ENCODE data around the gene NAA38. TPM values are rescaled to one million over a fixed set of nuclear protein-coding genes. Genes with fewer than 3 reads are reported as not detected.
A peak's percentile ranks its signal among the peaks of the same experiment; 100 is the strongest.

NAA38 gene
- total RNA-seq, 1 experiment from 2014 or later, result 200 TPM

DNA sequence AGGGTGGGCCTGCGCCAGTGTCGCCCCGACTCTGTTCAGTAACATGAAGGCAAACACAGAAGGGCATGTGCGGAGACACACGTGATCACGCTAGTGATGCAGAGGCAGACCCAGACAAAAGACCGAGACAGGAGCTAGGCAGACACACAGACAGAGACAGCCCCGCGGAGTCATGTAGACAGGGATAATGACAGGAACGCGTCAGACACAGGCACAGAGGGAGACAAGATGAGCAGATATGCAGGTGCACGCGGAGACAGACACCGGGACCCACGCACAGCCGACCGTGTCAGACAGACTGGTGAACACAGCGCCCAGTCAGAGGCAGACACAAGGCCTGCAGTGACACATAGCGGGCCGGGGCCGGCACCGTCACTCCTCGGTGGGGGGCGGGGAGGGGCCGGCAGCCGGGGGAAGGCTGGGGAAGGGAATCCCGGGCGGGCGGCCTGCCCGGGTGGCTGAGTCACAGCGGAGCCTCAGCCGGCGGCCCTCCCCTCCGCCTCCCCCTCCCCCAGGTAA lies 15.9 kb downstream of the NAA38 start:
- peak; percentile 89 for DNase-seq (ENCODE audit: low spot score)

DNA sequence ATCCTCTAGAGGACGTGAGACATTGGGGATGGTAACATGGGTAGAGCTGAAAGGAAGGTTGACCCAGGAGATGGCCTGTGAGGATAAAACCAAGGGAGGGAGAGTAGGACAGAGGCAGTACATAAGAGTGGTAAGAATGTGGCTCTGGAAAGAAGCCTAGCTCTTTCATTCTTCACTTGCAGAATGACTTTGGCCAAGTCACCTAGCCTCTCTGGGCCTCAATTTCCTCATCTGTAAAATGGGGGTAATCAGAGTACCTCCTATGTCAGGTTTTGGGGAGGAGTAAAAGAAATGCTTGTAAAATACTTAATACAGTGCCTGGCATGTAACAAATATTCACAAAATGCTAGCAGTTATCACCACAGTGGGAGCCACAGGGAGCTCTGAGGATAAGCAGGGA lies 16.5 kb downstream of the NAA38 start:
- DNase-seq (ENCODE audit: low spot score), result no peak

DNA sequence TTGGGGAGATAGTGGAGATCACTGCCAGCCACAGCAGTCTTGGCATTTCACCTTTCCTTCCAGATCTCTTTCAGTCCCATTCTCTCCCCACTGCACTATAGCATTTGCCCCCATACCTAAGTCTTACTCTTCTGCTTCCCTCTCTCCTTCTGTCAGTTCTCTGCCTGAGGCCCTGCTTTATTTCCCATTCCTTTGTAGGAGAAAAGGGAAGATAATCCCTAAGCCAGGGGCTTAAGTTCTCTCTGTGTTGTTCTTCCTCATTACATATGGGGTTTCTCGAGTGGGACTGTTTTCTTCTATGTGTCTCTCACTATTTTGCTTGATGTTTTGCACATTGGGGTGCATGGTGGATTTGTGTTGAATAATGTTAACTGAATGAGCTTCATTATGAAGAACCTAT lies 16.9 kb downstream of the NAA38 start:
- no peak for DNase-seq (ENCODE audit: low spot score)

DNA sequence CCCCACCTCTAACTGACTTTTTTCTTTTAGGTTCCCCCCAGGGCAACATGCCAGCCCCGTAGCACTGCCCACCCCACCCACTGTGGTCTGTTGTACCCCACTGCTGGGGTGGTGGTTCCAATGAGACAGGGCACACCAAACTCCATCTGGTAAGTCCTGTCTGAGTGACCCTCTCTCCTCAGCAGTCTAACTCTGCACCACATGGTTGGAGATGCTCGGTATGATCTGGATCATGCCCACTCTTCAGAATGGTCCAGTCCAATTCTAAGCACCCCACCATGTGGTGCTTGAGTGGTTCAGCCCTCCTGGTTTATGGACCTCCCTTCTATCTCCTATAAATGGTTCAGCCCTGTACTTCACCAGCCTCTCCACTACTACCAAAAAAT lies 17.5 kb downstream of the NAA38 start:
- DNase-seq (ENCODE audit: low spot score), result peak; percentile 24

DNA sequence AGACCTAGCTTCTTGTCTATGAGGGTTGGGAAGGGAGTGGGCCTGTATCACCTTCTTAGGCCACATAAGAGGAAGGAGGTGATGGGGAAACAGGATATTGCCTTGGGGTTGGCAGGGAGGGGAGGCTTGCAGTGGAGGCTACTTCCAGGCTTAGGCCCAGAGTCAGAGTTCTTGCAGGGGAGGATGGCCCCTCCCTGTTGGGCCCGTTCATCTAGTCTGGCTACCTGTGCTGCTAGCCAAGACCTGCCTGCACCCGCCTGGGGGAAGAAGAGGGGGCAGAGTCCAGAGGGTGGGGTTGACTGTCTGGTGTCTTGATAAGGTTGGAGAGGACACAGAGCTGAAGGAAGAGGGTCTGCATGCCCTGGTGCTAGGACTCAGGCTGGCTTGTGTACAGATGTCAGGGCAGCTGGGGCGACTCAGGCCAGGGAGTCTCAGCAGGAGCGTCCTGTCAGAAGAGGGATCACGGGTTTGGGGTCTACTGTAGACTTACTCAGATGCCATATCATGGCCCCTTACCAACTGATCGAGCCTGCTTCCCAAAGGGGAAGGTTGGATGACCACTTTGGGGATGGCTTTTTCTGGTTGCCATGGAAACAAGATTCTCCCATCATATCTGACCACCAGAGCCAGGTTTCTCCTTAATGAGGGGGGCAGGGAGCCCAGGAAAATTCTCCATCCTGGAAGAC lies 18.0 kb downstream of the NAA38 start:
- DNase-seq (ENCODE audit: low spot score), result no peak

DNA sequence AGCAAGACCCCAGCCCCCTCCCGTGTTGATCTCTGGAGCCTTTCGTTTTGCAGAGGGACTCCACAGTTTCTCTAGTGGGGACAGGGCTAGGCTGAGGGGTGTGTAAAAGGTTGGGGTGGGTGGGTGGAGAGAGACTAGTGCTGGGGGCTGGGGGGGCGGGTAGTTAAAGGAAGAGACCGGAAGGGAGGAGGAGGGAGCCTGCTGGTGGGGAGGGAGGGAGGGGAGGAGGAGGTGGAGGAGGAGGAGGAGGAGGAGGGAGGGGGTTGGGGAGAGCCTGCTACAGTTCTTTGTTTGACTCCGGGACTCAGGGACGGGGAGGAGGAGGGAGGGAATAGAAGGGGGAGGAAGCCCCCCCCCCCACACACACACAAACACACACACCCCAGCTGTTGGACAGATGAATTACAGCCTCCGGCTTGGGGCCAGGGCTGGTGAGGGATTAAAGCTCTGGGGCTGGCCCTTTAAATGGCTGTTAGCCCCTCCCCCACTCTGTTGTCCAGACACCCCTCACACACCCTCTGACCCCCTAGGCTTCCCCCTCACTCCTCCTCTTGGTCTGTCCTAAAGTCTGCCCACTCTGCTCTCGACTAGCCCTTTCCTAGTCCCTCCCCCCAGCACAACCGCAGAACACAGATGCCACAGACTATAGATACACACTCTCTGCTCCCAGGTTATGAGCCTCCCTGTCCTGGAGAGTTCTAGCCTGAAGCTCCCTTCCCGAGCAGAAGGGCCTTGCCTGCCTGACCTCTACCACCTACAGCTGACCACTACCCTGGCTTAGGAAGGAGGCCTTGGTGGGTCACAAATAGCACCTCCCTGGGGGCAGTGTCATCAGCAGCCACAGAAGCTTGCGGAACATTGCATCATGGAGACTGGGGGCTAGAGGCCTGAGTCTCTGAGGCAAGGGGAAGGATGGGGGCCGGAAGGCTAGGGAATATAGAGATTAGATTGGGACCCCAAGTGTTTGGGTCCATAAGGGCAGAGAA lies 19.0 kb downstream of the NAA38 start:
- DNase-seq (ENCODE audit: low spot score), result peak; percentile 71

DNA sequence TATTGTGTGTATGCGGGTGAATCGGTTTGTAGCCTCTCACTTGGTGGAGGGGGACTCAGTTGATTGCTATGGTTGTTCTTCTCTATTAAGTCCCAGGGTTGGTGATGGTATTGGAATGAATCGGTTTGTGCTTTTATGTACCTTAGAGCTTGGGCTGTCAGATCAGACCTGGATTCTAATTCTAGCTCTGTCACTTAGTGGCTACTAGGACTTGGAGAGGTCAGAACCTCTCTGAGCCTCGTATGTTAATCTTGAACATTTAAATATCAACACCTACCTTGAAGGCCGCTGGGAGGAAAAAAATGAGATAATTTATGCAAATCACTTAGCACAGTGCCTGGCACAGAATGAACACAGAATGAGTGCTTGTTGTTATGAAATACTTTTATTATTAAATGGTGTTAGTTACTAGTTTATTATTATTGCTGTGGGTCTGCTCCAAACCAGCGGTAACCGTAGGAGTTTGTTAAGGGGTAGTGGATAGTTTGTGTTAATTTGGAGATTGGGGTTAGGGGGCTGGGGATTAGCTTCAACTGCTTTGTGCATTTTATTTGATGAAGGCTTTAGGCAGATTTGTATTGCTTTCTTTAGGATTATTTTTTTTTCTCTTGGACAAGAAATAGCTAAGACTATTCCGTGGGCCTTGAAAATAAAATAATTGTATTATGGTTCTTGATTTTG lies 19.8 kb downstream of the NAA38 start:
- no peak for DNase-seq (ENCODE audit: low spot score)

DNA sequence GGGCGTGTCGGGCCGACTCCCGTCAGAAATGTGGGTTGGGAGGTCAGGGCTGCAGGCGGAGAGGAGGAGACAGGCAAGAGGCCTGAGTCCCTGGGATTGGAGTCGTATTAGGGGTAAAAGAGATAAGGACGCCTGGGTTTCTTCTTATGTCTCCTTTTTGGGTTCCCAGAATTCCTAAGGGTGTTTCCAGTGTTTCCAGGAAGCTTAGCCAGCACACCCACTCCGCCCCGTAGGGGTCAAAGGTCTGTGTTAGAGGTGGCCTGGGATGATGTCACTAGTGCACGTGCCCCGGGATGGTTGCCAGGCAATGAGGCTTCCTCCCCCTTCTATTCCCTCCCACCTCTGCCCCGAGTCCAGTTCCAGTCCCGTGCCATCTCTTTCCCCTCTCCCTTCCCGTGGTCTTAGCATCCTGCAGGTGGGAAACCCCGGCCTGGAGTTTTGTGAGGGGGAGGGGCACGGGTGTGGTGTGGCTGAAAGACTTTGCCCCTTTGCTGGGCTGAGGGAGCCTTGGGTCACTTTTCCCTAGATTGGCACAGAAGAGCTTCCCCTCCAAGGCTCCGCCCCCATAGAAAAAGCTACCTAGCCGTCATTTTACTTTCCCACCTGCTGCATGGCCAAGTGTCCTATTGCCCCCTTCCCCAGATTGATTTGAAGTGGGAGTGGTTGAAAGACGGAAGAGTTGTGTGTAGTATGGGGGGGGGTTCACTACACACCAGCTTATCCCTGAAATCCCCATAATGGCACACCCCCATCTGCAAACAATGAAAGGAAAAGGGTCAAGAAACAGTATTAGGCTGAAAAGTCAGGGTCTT lies 20.6 kb downstream of the NAA38 start:
- peak; percentile 95 for DNase-seq (ENCODE audit: low spot score)

DNA sequence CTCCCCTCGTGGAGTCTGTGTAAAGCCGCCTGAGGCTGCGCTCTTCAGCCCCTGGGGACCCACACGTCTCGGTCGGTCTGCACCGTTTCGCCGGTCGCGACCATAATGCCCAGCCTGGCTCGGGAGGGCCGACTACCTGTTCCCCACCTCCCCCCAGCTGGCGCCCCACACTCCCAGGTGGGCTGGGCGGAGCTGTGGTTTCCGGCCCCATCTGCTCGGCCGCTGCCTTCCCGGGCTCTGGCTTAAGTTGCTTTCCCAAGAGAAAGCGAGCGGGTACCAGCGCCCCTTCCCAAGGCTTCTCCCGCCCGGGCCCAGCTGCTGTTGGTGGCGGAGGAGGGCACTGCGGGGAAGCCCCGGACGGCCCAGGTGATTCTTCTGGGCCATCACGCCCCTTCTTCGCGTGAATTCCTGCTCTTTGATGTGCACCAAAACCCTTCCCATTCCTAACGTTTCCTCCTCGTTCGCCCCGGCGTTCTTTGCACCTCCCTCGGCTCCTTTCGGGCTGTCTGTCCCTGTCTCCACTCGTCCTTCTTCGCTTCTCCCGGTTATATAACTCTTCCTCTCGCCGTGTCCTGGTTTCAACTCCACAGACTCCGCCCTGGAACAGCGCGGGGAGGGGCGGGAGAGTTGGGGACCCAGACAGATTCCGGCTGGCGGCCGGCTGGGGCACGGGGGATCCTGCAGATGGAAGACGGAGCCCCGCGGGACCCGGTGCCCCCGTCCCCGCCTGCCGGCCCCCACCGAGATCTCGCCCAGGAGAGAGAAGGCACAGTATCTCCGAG lies 21.4 kb downstream of the NAA38 start:
- peak; percentile 39 for DNase-seq (ENCODE audit: low spot score)

DNA sequence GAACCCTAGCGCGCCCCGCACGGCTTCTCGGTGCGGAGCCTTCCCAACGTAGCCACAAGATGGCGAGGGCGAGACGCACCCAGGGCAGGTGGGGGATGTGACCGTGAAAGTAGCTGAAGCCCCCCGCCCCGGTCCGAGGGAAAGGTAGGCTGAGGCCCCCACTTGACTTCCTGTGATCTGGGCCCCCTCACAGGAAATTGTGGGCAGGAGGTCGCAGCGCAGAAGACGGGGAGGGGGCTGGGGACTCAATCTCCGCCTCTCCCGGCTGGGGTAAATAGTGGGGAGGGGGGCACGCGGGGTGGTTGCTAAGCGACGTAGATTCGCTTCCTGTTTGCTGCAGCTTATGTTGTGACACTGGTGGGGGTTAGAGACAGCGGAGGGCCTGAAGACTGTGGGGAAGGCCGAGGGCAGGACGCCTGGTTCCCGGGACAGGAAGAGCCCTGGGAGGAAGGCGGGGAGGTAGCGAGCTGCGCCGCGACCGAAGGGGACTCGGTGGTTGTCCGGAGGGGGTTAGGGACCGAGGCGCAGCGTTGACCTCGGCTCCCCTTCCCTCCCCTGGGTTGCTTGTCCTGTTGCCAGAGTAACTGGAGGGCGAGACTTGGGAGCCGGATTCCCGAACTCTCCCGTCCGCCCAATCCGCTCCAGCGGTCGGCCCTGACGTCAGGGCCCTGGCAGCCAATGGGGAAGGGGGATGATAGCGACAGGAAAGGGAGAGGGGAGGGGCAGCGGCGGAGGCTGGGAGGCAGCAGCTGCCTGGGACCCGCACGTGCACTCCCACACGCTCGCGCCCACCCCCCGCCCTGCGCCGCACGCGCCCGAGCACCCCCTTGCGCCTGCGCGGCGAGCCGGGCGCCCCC lies 22.2 kb downstream of the NAA38 start:
- DNase-seq (ENCODE audit: low spot score), result peak; percentile 96

DNA sequence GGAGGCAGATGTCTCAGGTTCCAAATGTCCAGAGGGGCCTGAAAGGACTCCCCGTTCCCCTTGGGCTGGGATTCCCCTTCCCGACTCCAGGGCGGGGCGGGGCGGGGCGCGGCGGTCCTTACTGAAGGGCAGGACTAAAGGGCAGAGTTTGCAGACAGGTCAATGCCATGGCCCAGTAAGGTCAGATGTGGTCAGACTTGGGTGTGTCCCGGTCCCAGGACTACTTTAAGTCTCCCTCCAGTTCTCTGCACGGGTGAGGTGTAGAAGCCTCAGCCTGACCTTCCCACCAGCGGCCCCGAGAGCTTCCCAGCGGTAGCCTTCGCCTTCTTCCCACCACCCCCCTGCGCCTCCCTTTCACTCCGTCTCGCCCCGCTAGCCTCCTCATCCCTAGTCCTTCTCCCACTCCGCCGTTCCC lies 22.8 kb downstream of the NAA38 start:
- DNase-seq (ENCODE audit: low spot score), result peak; percentile 49

DNA sequence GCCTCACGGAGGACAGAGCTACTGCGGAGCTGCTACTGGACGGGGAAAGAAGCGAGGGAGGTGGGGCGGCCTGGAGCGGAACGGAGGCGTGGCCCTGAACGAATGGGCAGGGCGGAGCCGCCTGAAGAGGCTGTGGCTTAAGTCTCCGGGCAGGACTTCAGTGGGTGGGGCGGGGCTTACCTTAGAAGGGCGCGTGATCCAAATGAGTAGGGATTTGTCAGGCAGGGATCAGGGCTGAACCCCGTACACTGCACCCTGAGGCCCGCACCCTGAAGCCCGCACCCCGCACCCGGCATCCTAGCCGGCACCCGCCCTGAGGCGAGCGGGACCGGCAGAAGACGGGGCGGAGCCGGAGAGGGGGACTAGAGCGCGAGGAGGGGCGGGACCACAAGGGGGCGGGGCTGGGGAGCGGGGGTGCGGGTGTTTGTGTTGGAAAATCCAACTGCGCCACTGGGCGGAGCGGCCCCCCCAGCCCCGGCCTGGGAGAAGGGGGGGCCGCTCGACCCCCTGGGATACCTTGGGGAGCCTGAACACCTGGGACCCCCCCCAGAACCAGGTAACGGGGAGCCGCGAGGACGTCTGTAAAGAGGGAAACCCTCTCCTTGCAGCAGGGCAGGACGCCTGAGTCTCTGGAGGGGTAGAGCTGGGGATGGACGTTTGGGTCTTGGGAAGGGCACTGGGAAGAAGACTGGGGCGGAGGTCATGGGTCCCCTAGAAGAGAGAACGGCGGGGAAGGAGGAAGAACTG lies 23.4 kb downstream of the NAA38 start, which contains the start of gene KDM6B:
KDM6B (plus strand) TSS at position 423 of the 747 bp plus-strand sequence. CDS start 11,338 bp downstream, outside the sequence.
- DNase-seq (ENCODE audit: low spot score), result peak; percentile 91

DNA sequence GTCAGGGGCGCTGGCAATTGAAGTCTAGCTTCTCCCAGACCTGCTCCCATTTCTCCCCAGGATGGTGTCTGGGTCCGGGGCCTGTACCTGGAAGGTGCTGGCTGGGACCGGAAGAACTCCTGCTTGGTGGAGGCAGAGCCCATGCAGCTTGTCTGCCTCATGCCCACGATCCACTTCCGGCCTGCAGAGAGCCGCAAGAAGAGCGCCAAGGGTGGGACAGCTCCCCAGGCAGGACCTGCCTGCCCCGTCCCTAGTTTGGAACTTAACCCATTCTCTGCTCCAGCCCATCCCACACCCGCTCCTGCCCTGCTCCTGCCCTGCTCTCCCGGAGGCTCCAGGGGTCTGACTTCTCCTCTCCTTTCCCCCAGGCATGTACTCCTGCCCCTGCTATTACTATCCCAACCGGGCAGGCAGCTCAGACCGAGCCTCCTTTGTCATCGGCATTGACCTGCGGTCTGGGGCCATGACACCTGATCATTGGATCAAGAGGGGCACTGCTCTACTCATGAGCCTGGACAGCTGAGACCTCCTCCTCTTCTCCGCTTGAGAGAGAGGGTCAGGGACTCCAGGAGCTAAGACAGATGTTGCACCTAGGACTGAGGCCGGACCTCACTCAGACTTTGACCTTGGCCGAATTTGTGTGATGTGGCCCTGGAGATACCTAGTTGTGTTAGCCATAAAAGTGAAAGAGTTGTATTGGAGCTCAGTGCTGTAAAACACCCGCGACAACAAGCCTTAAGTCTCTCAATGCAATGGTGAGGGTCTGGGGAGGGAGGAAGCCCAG lies 24.2 kb downstream of the NAA38 start:
- no peak for DNase-seq (ENCODE audit: low spot score)

DNA sequence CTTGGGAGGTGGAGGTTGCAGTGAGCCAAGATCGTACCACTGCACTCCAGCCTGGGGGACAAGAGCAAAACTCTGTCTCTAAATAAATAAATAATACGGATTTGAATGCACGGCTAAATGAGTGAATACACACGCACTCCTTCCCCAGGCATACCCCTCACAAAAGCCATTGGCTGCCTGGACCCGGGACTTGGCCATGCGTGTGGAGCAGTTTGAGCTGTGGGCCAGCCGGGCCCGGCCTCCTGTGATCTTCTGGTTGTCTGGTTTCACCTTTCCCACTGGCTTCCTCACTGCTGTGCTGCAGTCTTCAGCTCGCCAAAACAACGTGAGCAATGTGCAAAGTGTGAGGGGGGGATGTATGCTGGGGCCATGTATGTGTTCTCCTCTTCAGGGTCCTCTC lies 24.9 kb downstream of the NAA38 start:
- DNase-seq (ENCODE audit: low spot score), result no peak

DNA sequence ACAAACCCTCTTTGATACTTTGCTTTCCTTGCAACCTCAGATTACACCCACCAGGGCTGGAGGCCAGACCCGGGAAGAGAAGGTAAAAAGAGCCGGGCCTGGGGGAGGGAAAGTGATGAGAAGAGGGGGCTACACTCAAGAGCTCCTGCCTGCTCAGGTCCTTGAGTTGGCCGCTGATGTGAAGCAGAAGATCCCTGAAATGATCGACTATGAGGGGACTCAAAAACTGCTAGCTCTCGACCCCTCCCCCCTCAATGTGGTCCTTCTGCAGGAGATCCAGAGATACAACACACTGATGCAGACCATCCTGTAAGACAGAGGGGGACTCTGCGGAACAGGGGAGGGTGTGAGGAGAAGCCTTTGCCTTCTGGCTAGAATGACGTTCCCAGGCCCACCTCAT lies 26.1 kb downstream of the NAA38 start:
- no peak for DNase-seq (ENCODE audit: low spot score)

DNA sequence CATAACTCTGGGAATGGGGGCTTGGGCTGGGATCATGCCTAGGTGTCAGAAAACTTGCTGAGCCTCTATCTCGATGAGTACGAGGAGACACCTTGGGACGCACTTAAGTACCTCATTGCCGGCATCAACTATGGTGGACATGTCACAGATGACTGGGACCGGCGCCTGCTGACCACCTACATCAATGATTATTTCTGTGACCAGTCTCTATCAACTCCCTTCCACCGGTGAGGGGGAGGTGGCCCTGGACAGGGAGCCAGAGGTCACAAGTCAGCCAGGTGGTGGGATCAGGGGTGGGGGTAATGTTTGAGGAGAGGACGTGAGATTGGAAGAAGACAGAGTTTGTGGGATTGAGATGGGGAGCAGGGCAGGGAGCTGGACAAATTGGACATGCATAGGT lies 26.7 kb downstream of the NAA38 start:
- no peak for DNase-seq (ENCODE audit: low spot score)

DNA sequence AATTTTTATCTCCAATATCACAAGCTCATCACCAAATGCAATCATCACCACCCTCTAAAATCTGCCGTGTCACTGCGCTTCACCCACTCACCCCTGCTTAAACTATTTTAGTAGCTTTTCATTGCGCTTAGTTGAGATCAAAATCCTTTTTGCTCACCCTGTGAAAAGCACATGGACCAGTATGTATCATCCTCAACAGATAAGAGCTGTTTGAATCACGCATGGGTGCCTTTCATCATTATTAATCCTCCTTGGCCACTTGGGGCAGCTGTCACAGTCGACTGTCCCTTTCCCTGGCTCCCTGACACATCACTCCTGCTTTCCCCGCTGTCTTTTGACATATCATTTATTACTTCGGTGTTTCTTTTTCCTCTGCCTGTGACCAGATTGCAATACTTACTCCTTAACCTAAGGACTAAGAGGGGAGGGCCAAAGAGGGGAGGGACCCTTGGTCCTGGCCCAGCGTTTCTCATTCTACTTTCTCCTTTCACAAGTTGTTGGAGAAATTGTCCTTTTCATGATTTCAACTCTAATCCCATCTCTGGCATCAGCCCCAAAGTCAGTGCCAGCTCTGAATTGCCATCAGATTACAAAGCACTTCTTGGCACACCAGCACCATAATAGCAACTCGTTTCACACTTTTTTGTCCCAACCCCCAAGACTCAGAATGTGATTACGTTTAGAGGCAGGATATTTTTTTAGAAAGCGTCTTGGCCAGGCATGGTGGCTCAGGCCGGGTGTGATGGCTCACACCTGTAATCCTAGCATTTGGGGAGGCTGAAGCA lies 32.0 kb downstream of the NAA38 start:
- DNase-seq (ENCODE audit: low spot score), result peak; percentile 46

Measured in A172 (cell line).